Fibroblast of villous mesenchyme (primary cell): ENCODE data around the gene PLEKHH1. TPM values are rescaled to one million over a fixed set of nuclear protein-coding genes. Genes with fewer than 3 reads are reported as not detected.

Experiments used
- DNase-seq: peaks from one replicate; pipeline ENCODE4 v3.0.0-alpha.2; 2010; ENCODE audit warnings: low read depth
- H3K4me3 ChIP-seq: 2 replicates; pipeline ENCODE4 v1.5.1; 2011; ENCODE audit warnings: low read depth, mild to moderate bottlenecking, low read length
- CTCF ChIP-seq: IDR thresholded peaks from 2 replicates; pipeline ENCODE4 v1.5.1; 2012; ENCODE audit warnings: low read depth, mild to moderate bottlenecking, low read length; ENCODE audit not compliant: insufficient read depth
- total RNA-seq: library from RNA; depleted of rRNA; stranded (reverse); fragments of >200 nt; gene quantifications from 2 replicates; pipeline ENCODE4 v1.2.3, GENCODE V29; 2012

Gene PLEKHH1
- total RNA-seq, 1 donor, result 0.43 TPM

GRCh38 chr14:67497716-67498115 lies 35.4 kb upstream of the PLEKHH1 start:
- TF ChIP-seq CTCF, result no peak
- DNase-seq, result no peak
- H3K4me3 ChIP-seq, result no peak overlapping the region

GRCh38 chr14:67500981-67501380 lies 32.1 kb upstream of the PLEKHH1 start:
- DNase-seq, result no peak
- H3K4me3 ChIP-seq, result no peak overlapping the region
- TF ChIP-seq CTCF, result no peak

- no peak for DNase-seq
- no peak for TF ChIP-seq CTCF
- H3K4me3 ChIP-seq, result no peak overlapping the region
Observed at GRCh38 chr14:67501670-67502069, 31.4 kb upstream of the PLEKHH1 start.

GRCh38 chr14:67502867-67503266 lies 30.2 kb upstream of the PLEKHH1 start:
- no peak for DNase-seq
- H3K4me3 ChIP-seq, result no peak overlapping the region
- no peak for TF ChIP-seq CTCF

- no peak for DNase-seq
Observed at GRCh38 chr14:67503331-67503730, 29.8 kb upstream of the PLEKHH1 start.

DNA sequence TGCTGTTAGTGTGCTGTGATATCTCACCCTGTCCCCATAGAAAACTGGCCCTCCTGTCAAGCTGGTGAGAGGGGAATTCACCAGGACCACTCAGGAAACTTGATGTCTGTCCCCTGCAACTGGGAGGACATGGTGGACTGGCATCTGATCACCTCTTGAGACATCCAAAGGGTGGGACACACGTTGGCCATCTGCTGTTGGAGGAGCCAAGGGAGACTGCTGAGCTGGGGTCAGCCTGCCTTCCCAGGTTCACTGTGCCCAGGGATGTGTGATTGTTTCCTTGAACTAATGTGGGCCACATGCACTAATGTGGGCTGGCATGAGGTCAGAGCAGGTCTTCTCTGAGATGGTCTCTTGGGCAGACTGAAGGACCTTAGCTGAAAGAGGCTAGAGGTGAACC lies 27.8 kb upstream of the PLEKHH1 start:
- no peak for DNase-seq
- TF ChIP-seq CTCF, result no peak
- H3K4me3 ChIP-seq, result no peak overlapping the region

More at GRCh38 chr14:67503331-67503730, 29.8 kb upstream of the PLEKHH1 start:
- no peak for TF ChIP-seq CTCF
- no peak overlapping the region for H3K4me3 ChIP-seq

DNA sequence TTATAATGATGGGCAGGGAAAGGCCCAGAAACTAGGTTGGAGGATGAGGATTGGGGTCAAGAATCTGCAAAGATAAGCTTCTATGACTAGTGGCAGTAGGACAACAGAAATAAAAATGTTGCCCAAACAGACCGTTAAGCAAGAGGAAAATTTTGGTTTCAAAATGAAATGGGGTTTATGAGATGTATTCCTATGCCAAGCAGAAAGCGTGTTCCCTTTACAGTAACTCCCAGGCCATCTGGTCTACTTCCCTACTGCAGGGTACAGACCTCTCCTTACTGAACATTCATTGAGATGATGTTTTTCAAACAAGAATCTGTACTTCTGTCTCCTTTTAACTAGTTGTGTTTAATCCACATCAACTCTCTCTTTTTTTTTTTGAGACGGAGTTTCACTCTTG lies 24.1 kb upstream of the PLEKHH1 start:
- DNase-seq, result no peak
- no peak for TF ChIP-seq CTCF

More for the DNA sequence above, 24.1 kb upstream of the PLEKHH1 start:
- H3K4me3 ChIP-seq, result no peak overlapping the region
